ENCODE data around the gene LRRC74B.
"Not testable (repeated sequence)": the region's sequence is repeated elsewhere in the genome, so short reads cannot be mapped to it uniquely, and the experiment has no call there.

- TF ChIP-seq CTCF, POLR2A (IDR thresholded peaks at IDR 0.05): not testable (repeated sequence)
These were observed 16.0 kb downstream of the LRRC74B start for GRCh38 chr22:21061660-21062321.
